Transverse colon (tissue), 4 donors: Measurements from ENCODE around the gene MGAT5.

ENCODE experiments used
- EP300 ChIP-seq: sonication (generic); formaldehyde crosslinking; IDR thresholded peaks from one replicate; pipeline ENCODE4 v1.6.1; 2017; ENCODE audit warnings: antibody characterized with exemption, low read depth
- POLR2AphosphoS5 ChIP-seq, 3 donors: sonication (generic); formaldehyde crosslinking; IDR thresholded peaks; one replicate each; pipeline ENCODE4 v1.6.1; 2016; ENCODE audit warnings: antibody characterized with exemption in 3 of 3
- TF ChIP-seq, protein P1 (sequence below), 5 experiments: fragments of 200-600 bp in 3 of 5; fragments of 450-650 bp in 2 of 5; sonication (generic) in 3 of 5; IDR thresholded peaks; 1 replicate in 2 of 5; 2 replicates in 3 of 5; pipeline ENCODE4 v1.5.1; 2016 to 2017; ENCODE audit warnings: antibody characterized with exemption in 5 of 5, inconsistent platforms in 3 of 5, mild to moderate bottlenecking in 2 of 5, moderate library complexity in 1 of 5

DNA sequence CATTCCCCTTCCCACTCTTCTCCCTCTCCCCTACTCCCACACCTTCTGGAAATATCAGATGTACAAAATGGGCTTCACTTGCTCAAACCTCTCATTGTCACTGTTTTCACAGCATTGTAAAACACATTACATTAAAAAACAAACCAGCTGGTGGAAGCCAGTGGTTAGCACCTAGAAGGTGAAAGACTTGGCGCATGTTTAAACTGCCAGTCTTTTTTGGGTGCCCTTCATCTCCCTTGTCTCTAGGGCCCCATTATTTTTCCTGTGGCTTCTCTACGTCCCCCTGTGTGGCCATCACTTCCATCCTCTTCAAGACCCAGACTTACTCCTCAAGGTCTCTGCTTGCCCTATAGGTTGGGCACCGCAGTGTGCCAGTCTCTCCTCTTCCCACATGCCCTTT is 34.9 kb downstream of the MGAT5 start:
- no peak for TF ChIP-seq POLR2AphosphoS5 (IDR thresholded peaks at IDR 0.05)
- TF ChIP-seq, protein P1, sequence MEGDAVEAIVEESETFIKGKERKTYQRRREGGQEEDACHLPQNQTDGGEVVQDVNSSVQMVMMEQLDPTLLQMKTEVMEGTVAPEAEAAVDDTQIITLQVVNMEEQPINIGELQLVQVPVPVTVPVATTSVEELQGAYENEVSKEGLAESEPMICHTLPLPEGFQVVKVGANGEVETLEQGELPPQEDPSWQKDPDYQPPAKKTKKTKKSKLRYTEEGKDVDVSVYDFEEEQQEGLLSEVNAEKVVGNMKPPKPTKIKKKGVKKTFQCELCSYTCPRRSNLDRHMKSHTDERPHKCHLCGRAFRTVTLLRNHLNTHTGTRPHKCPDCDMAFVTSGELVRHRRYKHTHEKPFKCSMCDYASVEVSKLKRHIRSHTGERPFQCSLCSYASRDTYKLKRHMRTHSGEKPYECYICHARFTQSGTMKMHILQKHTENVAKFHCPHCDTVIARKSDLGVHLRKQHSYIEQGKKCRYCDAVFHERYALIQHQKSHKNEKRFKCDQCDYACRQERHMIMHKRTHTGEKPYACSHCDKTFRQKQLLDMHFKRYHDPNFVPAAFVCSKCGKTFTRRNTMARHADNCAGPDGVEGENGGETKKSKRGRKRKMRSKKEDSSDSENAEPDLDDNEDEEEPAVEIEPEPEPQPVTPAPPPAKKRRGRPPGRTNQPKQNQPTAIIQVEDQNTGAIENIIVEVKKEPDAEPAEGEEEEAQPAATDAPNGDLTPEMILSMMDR (IDR thresholded peaks at IDR 0.05) = no peak
- no peak for TF ChIP-seq EP300
